HG03565 (cell line): Measurements from ENCODE around the gene XRN1.

Experiments used
- ATAC-seq: cut with Tn5 transposase; IDR thresholded peaks from one replicate; pipeline ENCODE4 v1.9.1; 2021; ENCODE audit warnings: mild to moderate bottlenecking, moderate library complexity; ENCODE audit not compliant: unreplicated experiment

The XRN1 gene

DNA sequence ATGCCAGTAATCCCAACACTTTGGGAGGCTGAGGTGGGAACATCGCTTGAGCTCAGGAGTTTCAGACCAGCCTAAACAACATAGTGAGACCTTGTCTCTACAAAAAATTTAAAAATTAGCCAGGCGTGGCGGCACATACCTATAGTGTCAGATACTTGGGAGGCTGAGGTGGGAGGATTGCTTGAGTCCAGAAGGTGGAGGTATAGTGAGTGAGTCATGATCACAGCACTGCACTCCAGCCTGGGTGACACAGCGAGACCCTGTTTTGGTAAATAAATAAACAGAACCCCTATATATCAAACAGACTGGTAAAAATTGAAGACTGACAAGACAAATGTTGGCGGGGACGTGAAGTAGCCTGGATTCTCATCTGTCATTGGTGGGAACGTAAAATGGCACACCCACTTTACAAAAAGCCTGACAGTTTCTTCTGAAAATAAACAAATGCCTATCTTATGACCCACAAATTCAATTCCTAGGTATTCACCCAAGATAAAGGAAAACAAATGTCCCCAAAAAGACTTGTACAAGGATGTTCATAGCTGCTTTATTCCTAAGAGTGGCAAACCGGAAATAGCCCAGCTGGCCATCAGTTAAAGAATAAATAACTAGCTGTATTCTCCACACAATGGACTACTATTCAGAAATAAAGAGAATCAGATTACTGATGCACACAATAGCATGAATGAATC lies 175.5 kb downstream of the XRN1 start:
- ATAC-seq = no peak

DNA sequence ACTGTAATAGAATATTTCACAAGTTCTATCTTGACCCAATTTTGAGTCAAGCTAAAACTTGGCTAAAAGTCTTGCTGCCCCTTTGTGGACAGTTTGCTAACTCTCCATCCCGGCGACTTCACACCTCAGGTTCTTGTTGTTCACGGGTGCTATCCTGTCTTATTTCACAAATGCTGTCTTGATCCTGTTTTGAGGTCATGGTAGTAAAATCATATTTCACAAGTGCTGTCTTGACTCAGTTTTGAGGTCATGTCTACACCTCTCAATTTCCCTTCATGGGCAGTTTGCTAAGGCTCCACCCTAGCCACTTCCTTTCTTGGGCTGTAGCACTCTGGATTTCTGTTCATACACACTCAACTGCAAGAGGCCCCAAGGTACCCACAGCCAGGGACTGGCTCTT lies 177.4 kb downstream of the XRN1 start:
- no peak for ATAC-seq

DNA sequence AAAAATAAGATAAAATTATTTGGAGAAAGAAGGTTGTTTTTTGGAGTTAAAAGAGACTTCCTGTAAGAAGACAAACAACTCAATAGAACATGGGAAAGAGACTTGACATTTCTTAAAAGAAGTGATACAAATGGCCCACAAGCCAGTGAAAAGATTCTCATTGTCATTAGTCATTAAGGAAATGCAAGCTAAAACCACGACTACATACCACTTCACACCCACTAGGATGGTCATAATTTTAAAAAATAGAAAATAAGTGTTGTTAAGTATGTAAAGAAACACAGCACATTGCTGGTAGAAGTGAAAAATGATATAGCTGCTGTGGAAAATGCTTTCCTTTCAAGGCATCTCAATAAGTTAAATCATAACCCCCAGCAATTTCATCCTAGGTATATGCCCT lies 178.1 kb downstream of the XRN1 start:
- ATAC-seq = no peak

DNA sequence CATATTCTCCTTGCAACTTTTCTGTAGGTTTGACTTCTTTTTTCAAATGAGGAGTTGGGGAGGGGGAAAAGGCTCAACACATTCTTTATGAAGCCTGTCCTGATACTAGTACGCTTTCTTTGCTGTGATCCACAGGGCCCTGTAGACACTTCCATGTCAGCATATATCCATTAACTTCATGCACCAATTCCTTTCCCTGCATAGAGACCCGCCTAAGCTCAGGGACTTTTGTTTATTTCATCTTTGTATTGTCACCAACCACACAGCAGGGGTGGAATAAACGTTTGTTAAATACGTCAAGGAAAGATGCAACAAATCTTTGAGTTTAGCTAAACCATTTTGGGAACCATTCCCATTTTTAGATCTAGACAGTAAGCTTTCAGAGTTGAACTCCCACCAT lies 179.4 kb downstream of the XRN1 start:
- no peak for ATAC-seq

DNA sequence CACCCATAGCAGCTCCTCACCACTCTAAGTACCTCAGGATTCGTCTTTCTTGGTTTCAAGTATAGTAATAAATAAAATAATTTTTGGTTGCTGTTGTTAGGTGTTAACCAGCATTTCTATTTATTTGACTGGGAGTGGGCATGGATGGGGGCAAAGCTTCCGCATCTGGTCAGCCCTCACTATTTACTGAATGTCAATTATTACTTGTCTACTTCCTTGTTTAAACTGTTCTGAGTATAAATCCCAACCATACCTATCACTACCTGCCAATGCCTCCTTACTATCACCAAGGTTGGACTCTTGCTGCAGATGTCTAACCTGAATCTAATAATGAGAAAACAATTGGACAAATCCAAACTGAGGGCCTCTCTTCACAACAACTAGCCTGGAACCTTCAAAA lies 180.6 kb downstream of the XRN1 start:
- no peak for ATAC-seq

DNA sequence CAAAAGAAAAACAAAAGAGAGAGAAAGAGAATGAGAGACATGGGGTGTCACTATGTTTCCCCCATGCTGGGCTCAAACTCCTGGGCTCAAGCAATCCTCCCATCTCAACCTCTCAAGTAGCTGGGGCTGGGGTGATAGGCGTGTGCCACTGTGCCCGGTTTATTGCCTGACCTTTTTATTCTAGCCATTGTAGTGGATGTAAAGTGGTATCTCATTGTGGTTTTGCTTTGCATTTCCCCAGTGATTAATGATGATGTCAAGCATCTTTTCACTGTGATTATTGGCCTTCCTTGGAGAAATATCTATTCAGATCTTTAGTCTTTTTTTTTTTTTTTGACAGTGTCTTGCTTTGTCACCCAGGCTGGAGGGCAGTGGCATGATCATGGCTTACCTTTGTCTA lies 184.7 kb downstream of the XRN1 start:
- no peak for ATAC-seq

DNA sequence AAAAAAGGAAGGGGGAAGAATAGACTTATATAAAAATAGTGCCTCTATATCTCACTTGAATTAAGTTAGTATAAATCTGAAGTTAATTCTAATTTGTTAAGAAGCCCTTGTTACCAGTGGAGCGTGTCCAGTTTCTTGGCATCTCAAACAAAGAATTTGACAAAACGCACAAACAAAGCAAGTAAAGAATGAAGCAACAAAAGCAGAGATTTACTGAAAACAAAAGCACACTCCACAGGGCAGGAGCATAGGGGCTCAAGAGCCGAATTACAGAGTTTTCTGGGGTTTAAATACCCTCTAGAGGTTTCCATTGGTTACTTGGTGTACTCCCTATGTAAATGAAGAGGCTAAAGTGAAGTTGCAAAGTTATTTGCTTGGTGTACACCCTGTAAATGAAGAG lies 188.5 kb downstream of the XRN1 start:
- ATAC-seq = no peak

DNA sequence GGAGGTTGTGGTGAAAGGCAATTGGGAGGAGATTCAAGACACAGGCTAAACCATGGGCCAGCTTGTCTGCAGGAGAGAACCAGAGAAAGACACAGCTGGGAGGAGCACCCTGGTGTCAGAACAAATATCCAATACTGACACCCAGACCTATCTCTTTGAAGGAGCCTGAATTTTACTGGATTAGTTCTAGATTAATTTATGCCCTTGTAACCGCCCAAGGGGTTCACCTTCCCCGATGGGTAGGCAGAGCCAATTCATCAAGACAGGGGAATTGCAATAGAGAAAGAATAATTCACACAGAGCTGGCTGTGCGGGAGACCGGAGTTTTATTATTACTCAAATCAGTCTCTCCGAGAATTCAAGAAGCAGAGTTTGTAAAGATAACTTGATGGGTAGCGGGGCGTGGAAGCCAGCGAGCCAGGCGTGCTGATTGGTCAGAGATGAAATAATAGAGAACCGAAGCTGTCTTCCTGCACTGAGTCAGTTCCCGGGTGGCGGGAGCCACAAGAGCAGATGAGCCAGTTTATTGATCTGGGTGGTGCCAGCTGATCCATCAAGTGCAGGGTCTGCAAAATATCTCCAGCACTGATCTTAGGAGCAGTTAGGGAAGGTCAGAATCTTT lies 191.0 kb downstream of the XRN1 start:
- no peak for ATAC-seq
